ENCODE measurements around the gene FNBP1L. TPM values are rescaled to one million over a fixed set of nuclear protein-coding genes. Genes with fewer than 3 reads are reported as not detected.

Gene FNBP1L
- polyA plus RNA-seq, 1 of the 3 experiments (the other 2 are of a cell fraction): 16.5 TPM

GRCh38 chr1:93442741-93443140, 5.2 kb upstream of the FNBP1L start:
- Histone ChIP-seq H3K4me1 (ENCODE audit: control insufficient read depth in 1 of 2, insufficient read depth in 2 of 2, low read depth in 1 of 2, low read length in 1 of 2) (peaks cover 0 to 12% of the 10 kb centered on the region in 2 experiments; a peak in 2 of 4 replicates), H3K9ac (no peak overlapping the region), H3K9me2 (no peaks in the 10 kb centered on the region; the same call in 1 of the 2 replicates), H3K79me2 (ENCODE audit: insufficient read depth) (no peaks in the 10 kb centered on the region), H3F3A (replicated peaks; ENCODE audit: insufficient read depth) (peaks cover 11% of the 10 kb centered on the region), H3K9me3 (no peaks in the 10 kb centered on the region), H4K20me1 (ENCODE audit: insufficient read depth) (no peaks in the 10 kb centered on the region), H3K4me2 (no peak overlapping the region), H3K27me3 (ENCODE audit: insufficient read depth) (no peaks in the 10 kb centered on the region), H3K27ac (ENCODE audit: low read depth in 2 of 2, low read length in 1 of 2) (no peak overlapping the region), H3K36me3 (replicated peaks in 1 of 2; ENCODE audit: control insufficient read depth in 1 of 2, insufficient read depth in 2 of 2, low read length in 1 of 2) (no peaks in the 10 kb centered on the region), H2AFZ (ENCODE audit: low read depth) (no peak overlapping the region), H3K4me3 (ENCODE audit: low read depth in 2 of 2, low read length in 1 of 2) (no peak overlapping the region)
- POLR2A ChIA-PET: no interaction called here
- TF ChIP-seq USF2 (IDR thresholded peaks at IDR 0.05; ENCODE audit: borderline replicate concordance, low read depth, low read length) (no peak), GABPA (IDR thresholded peaks at IDR 0.05; ENCODE audit: low read depth) (no peak), MAX (IDR thresholded peaks at IDR 0.05; ENCODE audit: low read depth) (no peak), RAD21 (IDR thresholded peaks at IDR 0.05; ENCODE audit: low read length) (no peak), RCOR1 (IDR thresholded peaks at IDR 0.05; ENCODE audit: low read length) (no peak), PBX3 (IDR thresholded peaks at IDR 0.05) (no peak), EZH2phosphoT487 (IDR thresholded peaks at IDR 0.05; ENCODE audit: borderline replicate concordance, low read depth) (no peak), MXI1 (IDR thresholded peaks at IDR 0.05; ENCODE audit: low read depth, low read length) (no peak), RXRA (IDR thresholded peaks at IDR 0.05; ENCODE audit: borderline replicate concordance, low read depth) (no peak), GATA2 (CRISPR knock-in tag; IDR thresholded peaks at IDR 0.05) (no peak), YY1 (IDR thresholded peaks at IDR 0.05; ENCODE audit: low read depth) (no peak), SMC3 (IDR thresholded peaks at IDR 0.05; ENCODE audit: low read depth, low read length) (no peak)
- CTCF ChIA-PET: interaction anchor here (0.6 to 1.8 kb wide), 5 partner anchors 138 to 374 kb away, joined by 3 to 9 read pairs (median 4); no protein-coding TSS in a partner anchor
- DNase-seq: no peak
- WGBS (ENCODE audit: low lambda C conversion rate): 77% methylated on average over 1 of the region's 1 CpG

- H3K9ac ChIP-seq: no peak overlapping the region
- H3K79me2 ChIP-seq (ENCODE audit: insufficient read depth): peaks cover 4% of the 10 kb centered on the region; the same call in 1 of the 2 replicates
- H3K4me3 ChIP-seq (ENCODE audit: low read depth in 2 of 2, low read length in 1 of 2): no peak overlapping the region
- no peaks in the 10 kb centered on the region; the same call in 1 of the 2 replicates for H3K9me2 ChIP-seq
- no peak overlapping the region for H3K4me2 ChIP-seq
- H3F3A ChIP-seq (replicated peaks; ENCODE audit: insufficient read depth): peaks cover 11% of the 10 kb centered on the region
- no peak overlapping the region for H3K27ac ChIP-seq (ENCODE audit: low read depth in 2 of 2, low read length in 1 of 2)
- DNase-seq: no peak
- ChIA-PET CTCF (interaction anchor here (1.0 to 1.8 kb wide), 3 partner anchors 175 to 466 kb away, joined by 3 to 9 read pairs (median 4); partner anchors contain the start of gene GCLM), POLR2A (no interaction called here)
- no peaks in the 10 kb centered on the region for H3K9me3 ChIP-seq
- no peak overlapping the region for H2AFZ ChIP-seq (ENCODE audit: low read depth)
- TF ChIP-seq PBX3 (IDR thresholded peaks at IDR 0.05) (peak; percentile 25; the same call in 1 of the 2 replicates), JUND (IDR thresholded peaks at IDR 0.05) (no peak)
- no peaks in the 10 kb centered on the region for H4K20me1 ChIP-seq (ENCODE audit: insufficient read depth)
- no peaks in the 10 kb centered on the region for H3K36me3 ChIP-seq (replicated peaks in 1 of 2; ENCODE audit: control insufficient read depth in 1 of 2, insufficient read depth in 2 of 2, low read length in 1 of 2)
- peaks cover 0 to 12% of the 10 kb centered on the region in 2 experiments; a peak in 2 of 4 replicates for H3K4me1 ChIP-seq (ENCODE audit: control insufficient read depth in 1 of 2, insufficient read depth in 2 of 2, low read depth in 1 of 2, low read length in 1 of 2)
- H3K27me3 ChIP-seq (ENCODE audit: insufficient read depth): no peaks in the 10 kb centered on the region
Measured at GRCh38 chr1:93443454-93443853, 4.5 kb upstream of the FNBP1L start.

Data from SK-N-SH (cell line).